GM12801 (cell line): Measurements from ENCODE around the gene PLTP.

ENCODE experiments used
- CTCF ChIP-seq: IDR thresholded peaks from one replicate; pipeline ENCODE4 v1.5.1; 2011; ENCODE audit warnings: control low read depth; ENCODE audit not compliant: insufficient read length; ENCODE audit errors: extremely low read depth

Gene PLTP

GRCh38 chr20:45853484-45853883 lies 58.5 kb downstream of the PLTP start:
- no peak for TF ChIP-seq CTCF

GRCh38 chr20:45852326-45852725 lies 59.6 kb downstream of the PLTP start:
- TF ChIP-seq CTCF = no peak

- TF ChIP-seq CTCF = no peak
Measured at GRCh38 chr20:45851501-45851900, 60.5 kb downstream of the PLTP start.

- TF ChIP-seq CTCF = no peak
Measured at GRCh38 chr20:45850926-45851325, 61.0 kb downstream of the PLTP start.

- TF ChIP-seq CTCF = no peak
Measured at GRCh38 chr20:45850238-45850637, 61.7 kb downstream of the PLTP start.

- no peak for TF ChIP-seq CTCF
Measured at GRCh38 chr20:45848969-45849582, 62.9 kb downstream of the PLTP start.
